ENCODE results near the gene MED12L.
A peak's percentile ranks its signal among the peaks of the same experiment; 100 is the strongest.

Gene MED12L

DNA sequence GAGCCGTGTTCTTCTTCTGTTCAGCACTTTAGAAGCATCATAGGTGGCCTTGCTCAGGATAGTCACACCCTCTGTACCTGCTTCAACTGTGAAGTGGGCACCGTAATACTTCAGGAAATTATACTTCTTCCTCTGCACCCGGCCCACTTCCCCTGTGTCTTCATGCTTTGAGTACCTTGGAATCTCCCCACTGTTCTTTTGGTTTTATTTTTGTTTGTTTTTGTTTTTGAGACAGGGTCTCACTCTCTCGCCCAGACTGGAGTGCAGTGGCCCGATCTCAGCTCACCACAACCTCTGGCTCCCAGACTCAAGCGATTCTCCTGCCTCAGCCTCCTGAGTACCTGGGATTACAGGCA lies 191.2 kb downstream of the MED12L start:
- ChIA-PET POLR2A (no interaction called here), CTCF (interaction anchor here (0.7 to 9.1 kb wide), 9 partner anchors 9 to 198 kb away, joined by 3 to 120 read pairs (median 5); no protein-coding TSS in a partner anchor)
- TF ChIP-seq, protein P1, sequence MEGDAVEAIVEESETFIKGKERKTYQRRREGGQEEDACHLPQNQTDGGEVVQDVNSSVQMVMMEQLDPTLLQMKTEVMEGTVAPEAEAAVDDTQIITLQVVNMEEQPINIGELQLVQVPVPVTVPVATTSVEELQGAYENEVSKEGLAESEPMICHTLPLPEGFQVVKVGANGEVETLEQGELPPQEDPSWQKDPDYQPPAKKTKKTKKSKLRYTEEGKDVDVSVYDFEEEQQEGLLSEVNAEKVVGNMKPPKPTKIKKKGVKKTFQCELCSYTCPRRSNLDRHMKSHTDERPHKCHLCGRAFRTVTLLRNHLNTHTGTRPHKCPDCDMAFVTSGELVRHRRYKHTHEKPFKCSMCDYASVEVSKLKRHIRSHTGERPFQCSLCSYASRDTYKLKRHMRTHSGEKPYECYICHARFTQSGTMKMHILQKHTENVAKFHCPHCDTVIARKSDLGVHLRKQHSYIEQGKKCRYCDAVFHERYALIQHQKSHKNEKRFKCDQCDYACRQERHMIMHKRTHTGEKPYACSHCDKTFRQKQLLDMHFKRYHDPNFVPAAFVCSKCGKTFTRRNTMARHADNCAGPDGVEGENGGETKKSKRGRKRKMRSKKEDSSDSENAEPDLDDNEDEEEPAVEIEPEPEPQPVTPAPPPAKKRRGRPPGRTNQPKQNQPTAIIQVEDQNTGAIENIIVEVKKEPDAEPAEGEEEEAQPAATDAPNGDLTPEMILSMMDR (IDR thresholded peaks at IDR 0.05; ENCODE audit: control extremely low read depth, extremely low read depth, low read depth, missing control alignments): no peak
- DNase-seq (ENCODE audit: extremely low spot score): no peak

DNA sequence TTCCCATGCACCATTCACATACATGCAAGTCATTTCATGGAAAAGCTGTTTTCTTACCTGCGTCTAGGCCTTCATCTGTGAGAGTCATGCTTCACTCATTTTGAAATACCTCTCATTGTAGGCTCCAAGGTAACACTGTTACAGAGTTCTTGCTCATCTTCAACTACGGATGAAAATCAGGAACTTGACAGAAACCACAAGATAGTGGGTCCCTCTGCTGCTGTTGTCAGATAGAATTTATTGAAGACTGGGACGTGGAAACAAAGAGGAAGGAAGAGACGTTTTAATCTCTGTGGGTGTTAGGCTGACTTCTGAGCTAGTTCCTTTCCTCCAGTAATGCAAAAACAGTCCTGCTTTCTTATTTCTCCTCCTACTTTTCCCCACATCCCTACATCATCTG lies 192.8 kb downstream of the MED12L start, which contains the start of gene P2RY14:
Gene P2RY14 (minus strand): TSS at position 313 of the 400 bp plus-strand sequence. CDS start 64,226 bp downstream, outside the sequence.
- DNase-seq (ENCODE audit: extremely low spot score): no peak
- TF ChIP-seq, protein P1 (IDR thresholded peaks at IDR 0.05; ENCODE audit: control extremely low read depth, extremely low read depth, low read depth, missing control alignments): no peak
- ChIA-PET POLR2A (no interaction called here), CTCF (interaction anchor here (0.8 to 9.1 kb wide), 9 partner anchors 9 to 133 kb away, joined by 3 to 120 read pairs (median 6); no protein-coding TSS in a partner anchor)

DNA sequence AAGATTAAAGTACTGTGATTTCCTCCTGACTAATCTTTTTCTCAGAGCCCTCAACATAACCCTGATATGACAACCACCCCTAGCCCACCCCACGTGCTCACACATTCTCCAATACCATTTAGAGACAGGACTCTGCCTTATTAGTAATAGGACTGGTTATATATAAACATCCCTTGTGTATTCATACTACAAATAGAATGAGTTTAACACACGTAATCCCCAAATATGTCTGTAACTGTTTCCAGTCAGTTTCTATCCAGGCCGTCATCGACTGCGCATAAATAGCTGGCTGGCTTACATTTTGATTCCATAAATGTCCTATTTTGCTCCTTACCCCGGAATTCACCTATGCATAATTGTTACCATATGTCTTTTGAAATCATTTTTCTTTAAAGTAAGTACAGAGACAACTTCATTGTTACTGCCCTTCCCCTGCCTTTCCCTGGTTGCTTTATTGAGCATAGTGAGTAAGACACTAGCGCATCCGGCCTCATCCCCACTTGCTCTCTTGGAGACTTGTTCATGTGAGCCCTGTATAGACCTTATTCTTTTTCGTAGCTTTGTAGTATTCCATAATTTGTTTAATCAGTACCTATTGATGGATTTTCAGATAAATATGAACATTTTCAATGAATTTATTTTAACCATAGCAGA lies 196.3 kb downstream of the MED12L start:
- no peak for DNase-seq (ENCODE audit: extremely low spot score)
- POLR2A ChIA-PET: no interaction called here
- CTCF ChIA-PET: interaction anchor here (0.7 to 9.1 kb wide), 16 partner anchors 14 to 126 kb away, joined by 3 to 120 read pairs (median 6); partner anchors contain the start of gene GPR171
- TF ChIP-seq, protein P1 (IDR thresholded peaks at IDR 0.05; ENCODE audit: control extremely low read depth, extremely low read depth, low read depth, missing control alignments): no peak

DNA sequence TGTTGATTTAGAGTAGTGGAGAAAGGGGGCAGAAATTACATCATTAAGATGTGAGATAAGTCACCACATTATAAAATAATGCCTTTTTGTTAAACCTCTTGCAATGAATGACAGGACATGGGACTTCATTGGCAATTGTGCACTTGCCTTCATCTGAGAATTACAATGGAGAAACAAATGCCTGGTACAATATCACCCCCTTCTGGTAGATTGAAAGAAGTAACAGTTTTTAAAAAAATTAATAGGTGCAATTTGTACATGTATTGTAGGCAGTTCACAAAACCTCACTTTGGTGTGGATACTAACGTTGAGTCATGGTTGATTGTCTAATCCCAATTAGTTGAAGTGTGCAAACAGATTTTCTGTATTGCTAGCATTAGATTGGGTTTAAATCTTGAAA lies 197.5 kb downstream of the MED12L start:
- POLR2A ChIA-PET: no interaction called here
- CTCF ChIA-PET: interaction anchor here (0.7 to 9.1 kb wide), 22 partner anchors 15 to 188 kb away, joined by 3 to 120 read pairs (median 4); partner anchors contain the start of gene GPR171
- peak; percentile 50 for DNase-seq (ENCODE audit: extremely low spot score)
- TF ChIP-seq, protein P1 (IDR thresholded peaks at IDR 0.05; ENCODE audit: control extremely low read depth, extremely low read depth, low read depth, missing control alignments): peak; percentile 50

DNA sequence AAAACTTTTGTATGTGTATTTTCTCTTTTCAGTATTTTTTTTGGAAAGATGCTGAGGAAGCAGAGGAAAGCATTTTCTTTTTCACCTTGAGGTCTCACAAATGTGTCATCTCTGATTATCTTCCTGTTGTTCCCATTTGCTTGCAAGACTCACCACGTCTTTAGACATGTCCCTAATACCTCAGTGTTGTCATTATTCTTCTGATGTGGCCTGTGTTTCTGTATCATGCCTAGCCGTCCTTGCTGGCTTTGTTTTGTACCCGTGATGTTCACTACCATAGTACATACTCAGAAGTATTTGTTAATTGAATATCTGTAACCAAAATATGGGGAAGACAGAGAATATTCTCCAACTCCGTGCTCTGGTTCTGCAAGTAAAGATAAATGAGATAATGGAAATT lies 197.9 kb downstream of the MED12L start:
- TF ChIP-seq, protein P1 (IDR thresholded peaks at IDR 0.05; ENCODE audit: control extremely low read depth, extremely low read depth, low read depth, missing control alignments): no peak
- no peak for DNase-seq (ENCODE audit: extremely low spot score)
- ChIA-PET POLR2A (no interaction called here), CTCF (interaction anchor here (0.9 to 9.1 kb wide), 8 partner anchors 43 to 189 kb away, joined by 3 to 120 read pairs (median 4); no protein-coding TSS in a partner anchor)

DNA sequence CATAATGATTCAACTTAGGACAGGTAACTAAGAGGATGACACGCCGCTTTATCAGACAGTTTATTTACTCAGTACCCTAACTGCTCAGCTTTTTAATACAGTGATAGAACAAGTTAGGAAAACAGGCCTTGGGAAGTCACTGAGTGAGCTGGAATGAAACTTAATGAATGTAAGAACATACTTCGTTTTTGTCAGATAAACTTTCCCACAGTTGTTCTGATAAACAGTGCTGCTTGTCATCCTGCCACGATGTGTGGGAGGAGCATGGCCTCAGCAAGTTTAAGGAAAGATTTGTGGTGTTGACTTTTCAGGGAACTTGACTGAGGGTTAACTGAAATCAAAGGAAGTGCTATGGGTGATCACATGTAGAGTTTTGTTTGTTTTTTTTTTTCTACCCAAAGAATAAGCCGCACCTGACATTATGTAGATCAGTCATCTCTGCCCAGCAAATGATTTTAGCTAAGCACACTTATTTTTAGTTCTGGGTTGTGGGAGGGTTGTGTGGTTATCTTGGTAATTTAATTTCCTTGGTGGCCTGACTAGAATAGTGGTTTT lies 198.5 kb downstream of the MED12L start:
- ChIA-PET CTCF (interaction anchor here (0.6 to 5.7 kb wide), 10 partner anchors 16 to 553 kb away, joined by 3 to 33 read pairs (median 4); no protein-coding TSS in a partner anchor), POLR2A (no interaction called here)
- no peak for DNase-seq (ENCODE audit: extremely low spot score)
- TF ChIP-seq, protein P1 (IDR thresholded peaks at IDR 0.05; ENCODE audit: control extremely low read depth, extremely low read depth, low read depth, missing control alignments): no peak

Data from GM10248 (cell line).